Skin of body (tissue), 2 donors: ENCODE data around the gene TTYH3. TPM values are rescaled to one million over a fixed set of nuclear protein-coding genes. Genes with fewer than 3 reads are reported as not detected.
"Not testable (repeated sequence)": the region's sequence is repeated elsewhere in the genome, so short reads cannot be mapped to it uniquely, and the experiment has no call there.

Experiments used
- DNase-seq: peaks from one replicate; lab custom pipeline; 2025; lab: John Stamatoyannopoulos, UW
- total RNA-seq: library from RNA; depleted of rRNA; stranded (reverse); fragments of >200 nt; gene quantifications from one replicate; pipeline ENCODE4 v1.2.3, GENCODE V29; 2014

TTYH3 gene, protein sequence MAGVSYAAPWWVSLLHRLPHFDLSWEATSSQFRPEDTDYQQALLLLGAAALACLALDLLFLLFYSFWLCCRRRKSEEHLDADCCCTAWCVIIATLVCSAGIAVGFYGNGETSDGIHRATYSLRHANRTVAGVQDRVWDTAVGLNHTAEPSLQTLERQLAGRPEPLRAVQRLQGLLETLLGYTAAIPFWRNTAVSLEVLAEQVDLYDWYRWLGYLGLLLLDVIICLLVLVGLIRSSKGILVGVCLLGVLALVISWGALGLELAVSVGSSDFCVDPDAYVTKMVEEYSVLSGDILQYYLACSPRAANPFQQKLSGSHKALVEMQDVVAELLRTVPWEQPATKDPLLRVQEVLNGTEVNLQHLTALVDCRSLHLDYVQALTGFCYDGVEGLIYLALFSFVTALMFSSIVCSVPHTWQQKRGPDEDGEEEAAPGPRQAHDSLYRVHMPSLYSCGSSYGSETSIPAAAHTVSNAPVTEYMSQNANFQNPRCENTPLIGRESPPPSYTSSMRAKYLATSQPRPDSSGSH
- 28.3 TPM for total RNA-seq

DNA sequence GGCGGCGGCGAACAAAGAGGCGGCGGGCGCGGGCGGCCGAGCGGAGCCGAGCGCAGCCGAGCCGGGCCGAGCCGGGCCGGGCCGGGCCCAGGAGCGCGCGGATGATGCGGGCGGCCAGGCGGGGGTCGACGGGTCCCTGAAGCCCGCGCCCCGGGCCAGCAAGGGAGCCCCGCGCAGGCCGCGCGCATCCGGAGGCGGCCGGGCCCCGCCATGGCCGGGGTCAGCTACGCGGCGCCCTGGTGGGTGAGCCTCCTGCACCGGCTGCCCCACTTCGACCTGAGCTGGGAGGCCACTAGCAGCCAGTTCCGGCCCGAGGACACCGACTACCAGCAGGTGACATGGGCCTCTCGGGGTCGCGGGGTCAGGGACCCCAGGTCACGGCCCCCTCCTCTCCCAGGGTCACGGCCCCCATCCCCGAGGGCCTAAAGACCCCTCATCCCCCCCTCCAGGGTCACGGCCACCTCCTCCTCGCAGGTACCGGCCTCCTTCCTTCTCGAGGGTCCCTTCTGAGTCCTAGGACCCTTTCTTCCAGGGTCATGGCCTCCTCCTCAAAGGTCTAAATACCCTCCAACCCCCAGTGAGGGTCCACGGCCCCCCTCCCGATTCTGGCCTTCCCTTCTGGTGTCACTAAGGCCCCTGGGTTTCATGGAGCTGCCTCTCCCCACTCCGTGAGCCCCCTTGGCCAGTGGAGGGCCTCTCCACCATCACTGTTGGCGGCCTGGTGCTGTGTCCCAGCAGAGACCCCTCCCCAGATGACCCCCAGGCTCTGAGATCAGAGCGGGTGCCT, at the start of gene TTYH3:
TSS of gene TTYH3 (plus strand) at position 41 of the 787 bp plus-strand sequence. CDS start at position 211, 170 bp downstream.
- peak; percentile 31 for DNase-seq

DNA sequence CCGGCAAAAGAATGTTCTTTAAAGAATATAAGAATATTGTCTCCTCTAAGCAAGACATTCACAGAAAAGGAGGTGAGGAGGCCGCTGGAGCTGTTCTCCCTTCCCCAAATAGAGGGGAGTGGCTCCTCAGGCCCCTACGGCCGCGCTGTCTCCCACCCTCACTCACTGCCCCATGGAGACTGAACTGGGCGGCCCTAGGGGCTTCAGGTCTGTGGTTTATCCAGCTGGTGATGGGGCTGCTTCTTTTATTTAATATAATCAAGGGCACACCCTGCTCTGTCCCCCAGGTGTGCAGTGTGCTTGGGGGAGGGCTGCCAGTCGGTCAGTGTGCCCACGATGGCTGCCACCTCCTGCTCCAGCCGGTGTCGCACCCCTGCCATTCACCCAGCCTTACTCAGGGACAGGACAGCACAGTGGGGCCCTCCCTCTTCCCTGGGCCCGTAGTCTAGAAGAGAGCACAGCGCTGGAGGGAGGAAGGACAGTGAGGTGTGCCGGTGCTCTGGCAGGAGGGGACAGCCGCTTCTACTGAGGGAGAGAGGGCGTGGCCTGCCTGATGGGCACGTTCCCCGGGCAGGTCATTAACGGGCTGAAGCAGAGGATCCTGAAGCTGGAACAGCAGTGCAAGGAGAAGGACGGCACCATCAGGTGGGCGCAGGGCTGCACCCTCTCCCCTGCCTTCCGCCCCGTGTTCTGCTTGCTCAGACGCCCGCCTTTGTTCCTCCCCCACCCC, 49.6 kb upstream of the TTYH3 start:
- no peak for DNase-seq

DNA sequence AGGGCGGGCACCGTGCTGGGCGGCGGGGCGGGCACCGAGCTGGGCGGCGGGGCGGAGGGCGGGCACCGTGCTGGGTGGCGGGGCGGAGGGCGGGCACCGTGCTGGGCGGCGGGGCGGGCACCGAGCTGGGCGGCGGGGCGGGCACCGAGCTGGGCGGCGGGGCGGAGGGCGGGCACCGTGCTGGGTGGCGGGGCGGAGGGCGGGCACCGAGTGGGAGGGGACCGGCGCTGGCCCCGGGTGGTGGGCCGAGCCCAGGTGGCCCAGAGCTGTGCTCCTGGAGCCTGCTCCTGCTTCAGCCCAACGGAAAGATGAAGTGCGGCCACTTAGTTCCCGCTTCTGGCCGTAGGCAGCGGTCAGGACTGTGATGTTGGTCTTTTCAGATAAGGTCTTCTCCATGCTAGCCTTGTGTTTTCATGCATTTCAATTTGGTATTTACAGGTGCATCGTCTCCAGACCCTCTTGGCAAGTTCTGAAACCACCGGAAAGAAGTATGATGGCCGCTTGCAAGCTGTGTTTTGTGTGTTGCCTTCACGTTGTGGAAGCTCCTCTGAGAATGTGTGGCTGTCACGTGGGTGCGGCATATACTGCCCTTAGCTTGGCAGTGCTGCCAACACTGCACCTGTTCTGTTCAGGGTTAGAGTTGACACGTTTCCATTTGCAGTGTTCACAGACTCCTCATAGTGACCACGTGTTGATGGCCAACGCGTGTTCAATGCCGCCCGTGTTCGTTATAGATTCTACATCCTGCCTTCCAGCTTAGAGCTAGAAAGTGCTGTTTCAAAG, 47.8 kb upstream of the TTYH3 start:
- DNase-seq = no peak

DNA sequence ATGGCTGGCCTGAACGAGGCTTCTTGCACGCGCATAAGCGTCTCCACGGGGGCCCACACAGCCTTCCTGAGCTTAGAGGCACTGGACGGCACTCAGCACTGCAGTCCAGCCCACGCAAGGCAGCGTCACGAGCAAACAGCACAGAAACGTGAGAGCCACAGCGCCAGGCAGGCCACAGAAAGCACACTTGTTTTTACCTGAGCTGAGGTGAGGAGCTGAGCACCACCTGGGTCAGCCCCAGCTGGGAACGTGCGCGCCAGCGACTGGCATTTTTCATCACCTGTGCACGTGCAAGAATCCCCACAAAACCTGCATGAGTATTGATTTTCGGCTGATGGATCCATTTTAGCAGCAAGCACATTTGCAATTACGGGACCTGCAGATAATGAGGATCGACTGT, 46.3 kb upstream of the TTYH3 start:
- no peak for DNase-seq

DNA sequence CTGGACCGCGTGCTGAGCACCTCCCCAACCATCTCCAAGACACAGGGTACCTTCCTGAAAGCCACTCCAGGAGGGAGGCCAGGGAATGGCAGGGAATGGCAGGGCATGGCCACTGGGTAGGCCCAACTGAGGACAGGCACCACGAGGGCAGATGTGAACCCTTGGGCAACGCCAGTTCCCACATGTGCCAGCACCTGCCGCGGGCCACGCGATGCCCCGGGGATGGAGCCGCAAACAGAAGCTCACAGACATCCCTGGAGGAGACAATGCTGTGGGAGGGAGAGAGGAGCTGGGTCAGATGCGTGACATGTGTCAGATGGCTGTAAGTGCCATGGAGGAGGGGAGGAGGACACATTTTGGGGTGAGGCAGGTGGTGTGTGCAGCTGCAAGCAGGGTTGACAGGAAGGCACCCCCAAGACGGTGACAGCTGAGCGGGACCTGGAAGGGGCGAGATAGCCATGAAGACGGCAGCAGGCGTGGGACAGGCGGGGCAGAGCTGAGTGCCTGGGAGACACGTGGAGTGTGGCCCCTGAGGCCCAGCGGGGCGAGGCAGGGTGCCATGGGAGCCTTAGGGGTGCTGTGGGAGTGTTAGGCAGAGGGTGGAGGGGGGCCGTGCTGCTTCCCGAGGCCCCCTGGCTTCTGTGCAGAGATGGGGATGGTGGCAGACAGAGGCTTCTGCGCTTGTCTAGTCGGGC, 45.3 kb upstream of the TTYH3 start:
- no peak for DNase-seq

DNA sequence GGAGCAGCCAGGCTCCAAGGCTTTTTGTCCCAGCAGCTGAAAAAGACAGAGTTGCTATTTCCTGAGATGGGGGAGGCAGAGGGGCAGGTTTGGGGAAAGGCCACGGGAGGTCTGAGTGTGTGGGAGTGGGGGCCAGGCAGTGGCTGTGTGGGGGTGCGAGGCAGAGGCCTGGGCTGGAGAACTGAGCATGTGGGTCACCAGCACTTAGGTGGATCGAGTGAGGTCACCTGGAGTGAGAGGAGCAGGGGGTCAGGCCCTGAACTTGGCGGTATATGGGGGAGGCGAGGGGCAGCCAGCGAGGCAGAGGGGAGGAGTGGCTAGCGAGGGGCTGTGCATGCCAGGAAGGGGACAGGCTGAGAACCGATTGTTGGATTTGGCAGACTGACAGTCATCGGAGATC, 44.7 kb upstream of the TTYH3 start:
- DNase-seq = no peak

DNA sequence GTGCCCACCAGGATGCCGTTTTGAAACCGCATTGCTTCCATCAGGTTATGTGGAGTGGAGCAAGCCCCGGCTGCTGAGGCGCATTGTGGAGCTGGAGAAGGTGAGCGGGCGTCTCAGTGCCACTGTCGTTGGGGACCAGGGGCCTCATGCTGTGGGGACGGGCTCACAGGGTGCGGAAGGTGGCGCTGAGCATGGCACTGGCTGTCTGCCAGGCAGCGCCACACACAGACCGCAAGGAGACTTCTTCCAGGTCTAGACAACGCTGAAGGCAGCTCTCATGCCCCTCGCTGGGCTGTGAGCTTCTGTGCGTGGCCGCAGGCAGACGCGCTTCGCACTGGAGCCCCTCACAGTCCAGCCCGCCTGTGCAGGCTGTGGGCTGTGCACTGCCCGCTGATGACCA, 44.0 kb upstream of the TTYH3 start:
- no peak for DNase-seq

DNA sequence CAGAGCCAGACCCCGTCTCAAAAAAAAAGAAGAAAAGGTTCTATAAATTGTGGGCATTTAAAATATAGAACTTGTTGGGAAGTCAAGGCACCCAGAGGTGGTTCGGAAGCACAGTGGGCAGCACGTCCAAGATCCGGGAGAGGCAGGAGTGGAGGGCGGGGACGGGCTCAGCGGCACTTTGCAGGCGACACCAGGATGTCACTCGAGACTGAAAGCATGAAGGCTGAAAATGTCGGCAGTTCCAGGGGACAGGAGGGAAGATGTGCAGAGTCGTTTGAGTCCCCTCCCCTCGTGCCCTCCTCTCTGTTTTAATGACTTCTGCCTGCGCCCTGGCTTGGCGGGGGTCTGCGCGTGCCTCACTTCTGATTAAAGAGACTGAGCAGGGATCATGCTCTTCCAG, 42.4 kb upstream of the TTYH3 start:
- no peak for DNase-seq

DNA sequence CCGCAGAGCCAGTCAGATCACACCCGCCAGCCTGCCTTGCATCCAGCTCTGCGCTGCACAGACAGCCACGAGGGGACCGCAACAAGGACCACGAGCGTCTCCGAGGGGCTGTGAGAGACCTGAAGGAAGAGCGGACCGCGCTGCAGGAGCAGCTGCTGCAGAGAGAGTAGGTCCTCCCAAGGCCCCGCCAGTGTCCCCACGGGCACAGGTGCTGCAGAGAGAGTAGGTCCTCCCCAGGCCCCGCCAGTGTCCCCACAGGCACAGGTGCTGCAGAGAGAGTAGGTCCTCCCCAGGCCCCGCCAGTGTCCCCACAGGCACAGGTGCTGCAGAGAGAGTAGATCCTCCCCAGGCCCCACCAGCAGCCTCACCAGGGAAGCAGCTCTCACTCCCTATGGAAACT, 41.8 kb upstream of the TTYH3 start:
- not testable (repeated sequence) for DNase-seq

DNA sequence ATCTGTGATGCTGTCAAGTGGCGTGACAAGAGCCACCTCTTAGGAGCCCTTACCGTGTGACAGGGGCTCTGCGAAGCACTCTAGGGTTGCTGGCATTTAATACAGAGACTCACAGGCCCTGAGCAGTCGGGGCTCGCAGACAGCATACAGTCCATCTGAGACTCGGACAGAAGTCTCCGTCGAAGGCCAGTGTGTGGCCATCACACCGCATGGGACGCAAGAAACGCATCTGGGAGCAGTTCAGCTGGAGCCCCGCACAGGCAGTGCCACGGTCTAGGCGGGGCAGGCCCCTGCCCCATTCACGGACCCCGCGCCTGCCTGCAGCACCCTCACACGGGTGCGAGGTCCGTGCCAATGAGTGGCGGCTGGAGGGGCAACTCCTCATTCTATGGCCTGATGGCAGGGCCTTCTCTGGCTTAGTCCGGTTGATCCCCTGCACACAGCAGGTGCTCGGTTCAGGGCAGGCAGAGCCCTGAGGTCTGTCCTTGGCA, 39.4 kb upstream of the TTYH3 start:
- DNase-seq = no peak

DNA sequence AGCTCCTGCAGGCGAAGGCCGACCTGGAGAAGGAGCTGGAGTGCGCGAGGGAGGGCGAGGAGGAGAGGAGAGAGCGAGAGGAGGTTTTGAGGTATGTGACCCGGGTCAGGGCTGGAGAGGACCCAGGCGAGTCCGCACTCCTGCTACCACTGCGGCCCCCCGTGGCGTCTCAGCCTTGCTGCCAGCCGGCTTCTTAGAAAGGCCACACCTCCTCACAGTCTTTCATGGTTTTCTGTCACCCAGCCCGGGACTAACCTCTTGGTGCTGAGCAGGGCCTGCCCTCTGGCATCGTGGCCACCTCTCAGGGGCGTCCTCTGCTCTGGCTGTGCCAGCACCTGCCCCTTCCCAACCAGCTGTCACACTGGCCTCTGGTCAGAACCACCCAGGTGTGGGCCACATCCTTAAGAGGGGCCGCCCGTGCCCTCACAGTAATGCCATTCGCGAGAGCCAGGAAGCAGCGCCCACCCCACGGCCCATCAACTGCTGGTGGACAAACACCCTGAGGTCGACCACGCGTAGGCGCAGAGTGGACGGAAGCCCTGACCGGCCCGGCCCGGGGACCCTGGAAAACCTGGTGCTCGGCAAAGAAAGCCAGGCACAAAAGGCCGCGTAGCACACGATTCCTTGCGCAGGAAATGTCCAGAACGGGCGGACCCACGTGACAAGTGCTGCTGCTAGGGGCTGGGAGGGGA, 38.6 kb upstream of the TTYH3 start:
- DNase-seq = no peak

DNA sequence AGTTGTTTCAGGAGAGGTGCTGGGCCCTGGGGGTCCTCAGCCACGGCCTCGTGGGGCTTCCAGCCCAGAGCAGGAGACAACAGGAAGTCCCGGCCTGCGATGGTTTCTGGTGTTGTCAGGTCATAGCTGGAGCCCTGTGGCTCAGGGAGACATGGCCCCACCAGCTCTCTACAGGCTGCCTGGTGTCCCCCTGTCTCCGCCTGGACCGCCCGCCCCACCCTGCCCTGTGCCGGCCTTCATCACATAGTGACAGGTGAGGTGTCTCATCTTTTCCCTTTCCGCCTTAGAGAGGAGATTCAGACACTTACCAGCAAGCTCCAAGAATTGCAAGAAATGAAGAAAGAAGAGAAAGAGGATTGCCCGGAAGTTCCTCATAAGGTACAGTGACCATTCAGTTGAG, 37.2 kb upstream of the TTYH3 start:
- no peak for DNase-seq

DNA sequence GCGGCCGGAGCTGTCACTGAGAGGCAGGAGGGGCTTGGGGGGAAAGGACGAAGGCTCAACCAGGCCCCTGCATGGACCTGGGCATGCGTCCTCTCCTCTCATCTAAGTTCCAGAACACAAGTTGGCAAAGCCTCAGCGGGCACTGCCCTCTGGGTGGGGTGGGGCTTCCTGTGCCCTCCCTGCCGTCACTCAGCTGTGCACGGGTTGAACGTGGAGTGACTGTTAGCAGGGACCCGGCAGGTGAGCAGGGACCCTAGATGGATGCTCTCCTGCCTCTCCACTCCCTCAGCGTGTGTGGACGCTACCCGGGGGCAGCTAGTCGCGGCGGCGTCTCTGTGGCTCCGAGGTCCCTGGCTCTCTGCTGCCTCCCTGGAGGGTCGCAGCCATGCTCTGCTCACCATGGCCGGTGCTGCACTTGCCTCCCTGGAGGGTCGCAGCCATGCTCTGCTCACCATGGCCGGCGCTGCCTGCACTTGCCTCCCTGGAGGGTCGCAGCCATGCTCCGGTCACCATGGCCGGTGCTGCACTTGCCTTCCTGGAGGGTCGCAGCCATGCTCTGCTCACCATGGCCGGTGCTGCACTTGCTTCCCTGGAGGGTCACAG, 36.4 kb upstream of the TTYH3 start:
- no peak for DNase-seq

DNA sequence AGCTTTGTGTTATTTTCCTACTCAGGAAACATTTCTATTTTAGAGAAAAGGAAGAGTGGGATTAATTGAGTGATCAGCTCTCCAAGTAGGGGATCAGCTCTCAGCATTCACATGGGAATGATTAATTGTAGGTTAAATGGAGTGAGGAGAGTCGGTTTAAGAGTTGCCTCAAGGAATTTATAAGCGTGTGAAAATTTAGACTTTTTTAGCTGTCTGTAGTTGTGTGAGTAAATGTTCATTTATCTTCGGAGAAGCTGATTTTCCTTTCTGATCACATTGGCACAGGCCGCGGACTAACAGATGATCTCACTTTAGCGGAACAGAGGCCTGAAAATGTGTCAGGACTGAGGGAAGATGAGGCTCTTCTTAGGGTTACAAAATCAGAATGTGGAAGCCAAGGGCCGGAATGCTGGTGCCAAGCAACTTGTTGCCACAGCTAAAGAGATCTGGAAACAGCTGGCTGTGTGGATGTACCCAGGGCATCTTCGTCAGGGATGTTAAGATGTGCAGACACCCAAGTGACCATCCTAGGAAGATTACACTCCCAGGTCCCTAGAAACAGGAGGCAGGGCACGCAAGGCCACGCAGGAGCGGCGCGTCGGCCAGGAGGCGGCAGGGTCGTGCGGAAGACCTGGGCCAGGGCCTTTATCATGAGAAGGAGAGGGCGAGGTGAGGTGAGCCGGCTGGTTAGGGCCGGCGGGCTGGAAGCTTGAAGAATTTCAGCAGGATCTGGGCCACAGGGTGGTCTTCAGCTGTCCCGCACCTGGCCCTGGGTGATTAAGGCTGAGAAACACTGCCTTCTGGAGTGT, 35.1 kb upstream of the TTYH3 start:
- DNase-seq = no peak

DNA sequence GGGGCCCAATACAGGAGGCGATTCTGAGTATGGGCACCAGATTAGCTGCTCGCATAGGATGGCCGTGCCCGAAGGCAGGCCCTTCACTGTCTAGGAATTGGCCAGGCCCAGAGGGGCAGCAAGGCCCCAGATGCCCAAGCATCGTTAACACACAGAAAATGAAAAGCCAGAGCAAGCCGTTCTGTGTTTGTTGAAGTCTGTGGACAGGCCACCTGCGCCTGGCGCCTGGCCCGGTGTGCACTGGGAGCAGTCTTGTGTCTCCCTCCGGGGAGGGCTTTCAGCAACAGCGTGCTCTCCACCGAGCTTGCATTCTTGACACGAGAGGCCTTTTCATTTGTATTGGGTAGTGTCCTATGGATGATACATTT, 34.5 kb upstream of the TTYH3 start:
- DNase-seq = no peak

DNA sequence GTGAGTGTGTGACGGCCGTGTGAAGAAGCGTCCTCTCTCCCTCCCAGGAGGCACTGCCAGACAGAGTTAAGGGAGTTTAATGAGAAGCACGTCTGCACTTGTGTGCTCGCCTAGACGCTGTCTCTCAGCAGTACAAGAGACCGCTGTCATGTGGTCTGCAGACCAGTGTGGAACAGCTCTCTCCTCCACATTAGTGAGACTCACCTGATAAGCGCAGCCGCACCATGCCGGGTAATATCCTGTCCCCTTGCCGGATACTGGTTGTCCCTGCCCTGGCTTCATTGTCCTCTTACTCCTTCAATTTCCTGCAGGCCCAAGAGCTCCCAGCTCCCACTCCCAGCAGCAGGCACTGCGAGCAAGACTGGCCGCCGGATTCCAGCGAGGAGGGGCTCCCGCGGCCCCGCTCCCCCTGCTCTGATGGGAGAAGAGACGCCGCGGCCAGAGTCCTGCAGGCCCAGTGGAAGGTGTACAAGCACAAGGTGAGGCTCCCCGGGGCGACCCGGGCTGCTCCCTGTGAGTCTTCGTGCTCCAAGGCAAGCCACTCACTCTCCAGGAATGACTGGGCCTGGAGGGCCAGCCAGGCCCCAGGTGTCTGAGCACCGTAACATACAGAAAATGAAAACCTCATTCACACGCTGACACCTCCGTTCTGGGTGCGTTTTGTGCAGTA, 33.5 kb upstream of the TTYH3 start:
- no peak for DNase-seq

DNA sequence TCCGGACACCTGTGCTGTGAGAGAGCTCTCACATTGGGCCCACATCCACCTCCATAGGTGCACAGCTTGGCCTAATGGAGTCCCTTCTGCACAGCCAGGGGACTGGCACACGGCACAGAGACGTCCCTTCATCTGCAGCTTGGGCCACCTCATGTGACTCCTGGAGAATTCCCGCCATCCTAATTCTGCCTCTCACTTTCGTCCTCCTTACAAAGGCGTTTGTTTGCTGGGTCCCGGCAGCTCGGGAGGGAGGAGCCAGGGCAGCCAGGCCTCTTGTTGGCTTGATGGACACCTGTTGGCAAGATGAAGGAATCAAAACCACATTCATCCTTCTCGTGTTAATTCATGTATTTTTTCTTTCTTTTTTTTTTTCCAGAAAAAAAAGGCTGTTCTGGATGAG, 30.7 kb upstream of the TTYH3 start:
- no peak for DNase-seq

DNA sequence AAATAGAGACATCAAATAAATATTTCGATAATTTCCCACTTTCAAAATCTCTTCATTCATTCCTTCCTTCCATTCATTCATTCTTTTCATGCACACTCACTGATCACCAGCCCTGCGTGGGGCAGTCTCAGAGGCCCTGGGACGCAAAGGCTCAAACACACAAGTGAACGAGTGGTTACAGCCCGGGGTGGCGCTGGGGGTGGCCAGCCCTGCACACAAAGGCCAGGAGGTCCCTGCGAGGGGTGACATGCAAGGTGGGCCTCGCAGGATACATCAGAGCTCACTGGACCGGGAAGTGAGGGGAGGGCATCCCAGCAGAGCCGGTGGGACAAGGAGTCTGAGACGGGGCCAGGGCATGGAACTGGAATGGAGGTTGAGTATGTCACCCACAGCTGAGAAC, 29.9 kb upstream of the TTYH3 start:
- DNase-seq = no peak
